ENCODE measurements around the gene NMT1.

NMT1 gene

GRCh38 chr17:45086391-45086790 lies 25.3 kb downstream of the NMT1 start:
- DNase-seq: no peak

DNA sequence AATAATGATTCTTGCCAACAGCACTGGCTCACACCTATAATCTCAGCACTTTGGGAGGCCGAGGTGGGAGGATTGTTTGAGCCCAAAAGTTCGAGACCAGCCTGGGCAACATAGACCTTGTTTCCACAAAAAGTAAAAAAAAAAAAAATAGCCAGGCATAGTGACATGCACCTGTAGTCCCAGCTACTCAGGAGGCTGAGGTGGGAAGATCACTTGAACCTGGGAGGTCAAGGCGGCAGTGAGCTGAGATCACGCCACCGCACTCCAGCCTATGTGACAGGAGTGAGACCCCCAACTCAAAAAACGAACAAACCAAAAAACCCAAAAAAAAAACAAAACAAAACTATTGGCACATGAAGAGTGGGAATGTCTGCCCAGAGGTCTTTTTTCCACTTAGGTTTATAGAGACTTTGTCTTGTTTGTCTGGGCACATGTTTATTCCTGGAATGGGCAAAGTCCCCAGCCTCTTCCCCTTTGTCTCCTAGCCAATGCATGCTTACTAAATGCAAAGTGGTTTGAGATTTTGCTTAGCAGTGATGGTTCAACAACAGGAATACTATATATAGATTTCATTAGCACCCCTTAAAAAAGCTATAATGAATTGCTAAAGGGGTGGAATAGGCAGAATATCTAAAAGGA lies 25.9 kb downstream of the NMT1 start:
- DNase-seq: no peak

- DNase-seq: no peak
Measured at GRCh38 chr17:45087504-45087975, 26.4 kb downstream of the NMT1 start.

GRCh38 chr17:45087978-45088377 lies 26.9 kb downstream of the NMT1 start:
- no peak for DNase-seq

GRCh38 chr17:45088741-45089140 lies 27.6 kb downstream of the NMT1 start:
- DNase-seq: no peak

GRCh38 chr17:45090711-45091110 lies 29.6 kb downstream of the NMT1 start:
- DNase-seq: no peak

DNA sequence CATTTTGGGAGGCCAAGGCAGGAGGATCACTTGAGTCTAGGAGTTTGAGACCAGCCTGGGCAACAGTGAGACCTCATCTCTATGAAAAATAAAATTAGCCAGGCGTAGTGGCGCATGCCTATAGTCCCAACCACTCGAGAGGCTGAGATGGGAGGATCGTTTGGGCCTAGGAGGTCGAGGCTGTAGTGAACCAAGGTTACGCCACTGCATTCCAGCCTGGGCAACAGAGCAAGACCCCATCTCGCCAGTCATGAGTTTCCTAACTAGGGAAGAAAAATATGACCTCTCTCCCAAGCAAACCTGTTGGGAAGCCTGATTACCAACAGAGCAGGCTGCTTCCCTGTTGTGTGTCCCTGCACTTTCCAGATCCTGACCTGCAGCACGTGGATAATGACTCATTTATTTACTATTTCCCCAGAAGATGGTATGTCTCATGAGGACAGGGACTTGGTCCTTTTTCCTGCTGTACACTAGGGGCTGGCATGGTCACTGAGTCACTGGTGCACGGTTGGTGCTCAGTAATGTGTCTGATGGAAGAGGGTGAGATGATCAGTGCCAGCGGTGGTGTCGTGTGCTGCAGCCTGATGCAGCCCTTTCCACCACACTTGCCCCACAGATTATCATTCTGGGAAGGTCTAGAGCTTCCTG lies 30.8 kb downstream of the NMT1 start:
- DNase-seq: no peak

DNA sequence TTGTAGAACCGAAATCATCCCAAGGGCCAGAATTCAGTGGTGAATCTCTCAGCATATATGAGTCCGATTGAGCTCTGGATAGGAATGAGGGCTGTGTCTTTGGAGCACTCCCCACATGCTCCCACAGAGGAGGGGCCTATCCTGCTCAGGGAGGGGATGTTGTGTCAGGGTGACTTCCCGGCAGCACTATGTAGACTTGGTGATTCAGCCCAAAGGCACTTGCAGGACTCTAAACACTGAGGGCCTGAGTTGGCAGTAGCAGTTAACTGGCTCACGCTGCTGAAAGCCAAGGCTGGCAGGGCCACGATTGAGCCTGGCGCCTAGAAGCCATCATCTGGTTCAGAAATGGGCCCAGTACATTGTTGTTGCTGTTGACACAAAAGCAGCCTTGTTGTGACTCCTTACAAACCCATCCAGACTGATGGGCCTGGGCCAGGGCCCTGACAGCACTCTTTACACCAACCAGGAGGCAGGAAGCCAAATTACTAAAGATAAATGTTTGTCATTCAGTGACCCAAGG lies 31.9 kb downstream of the NMT1 start:
- DNase-seq: no peak

GRCh38 chr17:45093444-45094110 lies 32.5 kb downstream of the NMT1 start:
- no peak for DNase-seq

DNA sequence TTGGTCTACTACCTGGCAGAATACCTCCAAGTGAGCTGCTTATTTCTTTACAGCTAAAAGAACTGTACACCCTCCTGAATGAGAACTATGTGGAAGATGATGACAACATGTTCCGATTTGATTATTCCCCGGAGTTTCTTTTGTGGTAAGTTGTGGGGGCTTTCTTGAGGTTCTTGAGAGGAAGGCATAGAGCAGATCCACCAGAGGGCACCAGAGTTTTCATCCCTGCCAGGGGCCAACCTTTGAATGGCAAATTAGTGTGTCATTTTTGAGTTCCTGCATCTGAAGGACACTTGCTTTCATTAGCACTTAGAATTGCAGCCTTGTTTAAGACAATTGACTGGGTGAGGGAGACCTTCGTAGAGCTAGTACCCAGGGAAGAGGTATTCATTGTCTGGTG lies 35.0 kb downstream of the NMT1 start:
- peak in 1 of 2 experiments; percentile 10 for DNase-seq

DNA sequence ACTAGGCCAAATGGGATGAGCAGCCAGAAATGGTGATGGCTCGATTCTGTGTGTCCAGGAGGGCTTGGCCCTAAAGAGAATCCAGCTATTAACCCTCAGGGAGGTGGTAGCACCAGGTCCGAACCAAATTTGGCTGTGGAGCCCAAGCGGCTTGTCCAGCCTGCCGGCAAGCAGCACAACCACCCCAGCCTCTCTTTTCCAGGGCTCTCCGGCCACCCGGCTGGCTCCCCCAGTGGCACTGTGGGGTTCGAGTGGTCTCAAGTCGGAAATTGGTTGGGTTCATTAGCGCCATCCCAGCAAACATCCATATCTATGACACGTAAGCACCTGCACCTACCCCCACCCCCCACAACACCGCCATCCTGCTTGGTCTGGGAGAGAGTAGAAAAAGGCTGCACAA lies 35.8 kb downstream of the NMT1 start:
- DNase-seq: no peak

GRCh38 chr17:45098081-45098868 lies 37.2 kb downstream of the NMT1 start:
- no peak for DNase-seq

GRCh38 chr17:45098869-45099616 lies 37.9 kb downstream of the NMT1 start:
- peak; percentile 41 to 59 for DNase-seq

- no peak for DNase-seq
Measured at GRCh38 chr17:45101546-45101882, 40.4 kb downstream of the NMT1 start.

DNA sequence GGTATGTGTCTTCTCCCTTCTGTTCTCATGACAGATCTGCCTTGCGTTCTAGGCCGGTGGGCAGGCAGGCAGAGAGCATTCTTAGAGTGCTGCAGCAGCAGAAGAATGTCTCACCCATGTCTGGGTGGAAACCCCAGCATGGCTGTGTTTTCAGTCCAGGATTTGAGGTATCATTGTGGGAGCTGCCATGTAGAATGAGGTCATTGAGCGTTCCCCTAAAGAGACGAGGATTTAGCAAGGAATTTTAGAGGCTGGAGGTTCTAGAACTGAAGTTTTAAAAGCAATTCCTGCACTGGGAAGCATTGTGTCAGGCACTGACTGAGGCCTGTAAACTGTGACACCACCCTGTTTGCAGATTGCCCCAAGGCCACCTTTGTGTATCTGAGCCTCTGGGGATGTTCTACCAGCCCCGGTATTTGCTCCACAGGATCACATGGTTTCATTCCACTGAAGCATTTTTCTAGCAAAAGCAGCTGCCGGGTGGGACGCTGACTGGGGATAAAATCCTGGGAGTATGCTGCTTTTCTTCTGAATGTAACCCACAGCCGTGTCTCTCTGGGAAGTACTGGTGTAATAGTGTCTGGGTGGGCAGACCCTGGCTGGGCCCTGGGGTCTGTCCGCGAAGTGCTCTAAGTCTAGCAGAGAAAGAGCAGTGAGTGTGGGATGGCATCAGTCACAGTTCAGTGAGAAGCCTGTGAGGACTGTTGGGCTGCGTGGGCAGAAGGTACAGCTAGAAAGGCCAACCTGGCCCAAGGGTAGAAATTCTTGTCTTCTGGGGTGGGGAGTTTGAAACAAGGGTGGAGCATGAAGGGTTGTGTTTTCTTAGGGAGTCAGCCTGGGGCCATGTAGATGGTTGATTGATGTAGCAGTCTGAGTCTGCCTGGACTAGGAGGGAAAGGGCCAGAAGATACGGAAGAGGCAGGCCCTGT lies 41.0 kb downstream of the NMT1 start:
- no peak for DNase-seq

- no peak for DNase-seq
Measured at GRCh38 chr17:45102856-45103255, 41.7 kb downstream of the NMT1 start.

DNA sequence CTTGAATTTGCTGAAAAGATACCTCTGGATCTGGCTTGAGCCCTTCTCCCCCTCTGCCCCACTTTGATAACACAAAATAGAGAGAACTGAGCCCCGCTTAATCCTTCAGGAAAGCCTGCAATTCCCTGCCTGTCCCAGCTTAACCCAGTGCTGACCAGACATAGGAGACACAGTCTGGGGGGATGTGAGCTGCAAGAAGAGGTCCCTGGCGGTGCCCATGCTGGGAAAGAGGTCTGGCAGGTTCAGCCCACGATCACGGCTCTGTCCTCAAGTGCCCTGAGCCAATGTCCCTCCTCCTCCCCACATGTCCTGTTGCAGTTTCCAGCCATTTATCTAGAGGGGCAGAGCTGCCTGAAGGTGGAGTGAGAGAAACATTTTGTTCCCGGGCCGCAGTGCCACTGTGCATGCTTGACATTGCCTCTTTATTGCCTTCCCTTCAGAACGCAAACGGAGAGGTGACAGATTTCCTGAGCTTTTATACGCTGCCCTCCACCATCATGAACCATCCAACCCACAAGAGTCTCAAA lies 42.2 kb downstream of the NMT1 start:
- DNase-seq: no peak

DNA sequence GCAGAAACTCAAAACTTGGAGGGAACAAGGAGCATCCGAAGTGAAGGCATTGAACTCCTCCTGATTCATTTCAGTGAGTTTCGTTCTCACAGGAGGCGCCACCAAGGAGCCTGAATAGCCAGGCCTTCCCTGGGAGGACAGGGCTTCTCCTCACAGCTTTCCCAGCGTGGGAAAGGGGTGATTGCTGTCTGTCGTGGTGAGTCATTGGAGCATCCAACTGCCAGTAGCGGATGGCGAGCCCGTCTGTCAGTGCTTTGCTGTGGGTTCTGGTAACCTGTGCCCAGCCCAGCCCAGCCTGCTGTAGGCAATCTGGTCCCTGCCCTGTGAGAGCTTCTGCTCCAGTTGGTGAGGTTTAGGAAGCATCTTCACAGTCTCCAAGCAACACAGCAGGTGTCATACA lies 42.9 kb downstream of the NMT1 start:
- no peak for DNase-seq

- no peak for DNase-seq
Measured at GRCh38 chr17:45104497-45104896, 43.4 kb downstream of the NMT1 start.

DNA sequence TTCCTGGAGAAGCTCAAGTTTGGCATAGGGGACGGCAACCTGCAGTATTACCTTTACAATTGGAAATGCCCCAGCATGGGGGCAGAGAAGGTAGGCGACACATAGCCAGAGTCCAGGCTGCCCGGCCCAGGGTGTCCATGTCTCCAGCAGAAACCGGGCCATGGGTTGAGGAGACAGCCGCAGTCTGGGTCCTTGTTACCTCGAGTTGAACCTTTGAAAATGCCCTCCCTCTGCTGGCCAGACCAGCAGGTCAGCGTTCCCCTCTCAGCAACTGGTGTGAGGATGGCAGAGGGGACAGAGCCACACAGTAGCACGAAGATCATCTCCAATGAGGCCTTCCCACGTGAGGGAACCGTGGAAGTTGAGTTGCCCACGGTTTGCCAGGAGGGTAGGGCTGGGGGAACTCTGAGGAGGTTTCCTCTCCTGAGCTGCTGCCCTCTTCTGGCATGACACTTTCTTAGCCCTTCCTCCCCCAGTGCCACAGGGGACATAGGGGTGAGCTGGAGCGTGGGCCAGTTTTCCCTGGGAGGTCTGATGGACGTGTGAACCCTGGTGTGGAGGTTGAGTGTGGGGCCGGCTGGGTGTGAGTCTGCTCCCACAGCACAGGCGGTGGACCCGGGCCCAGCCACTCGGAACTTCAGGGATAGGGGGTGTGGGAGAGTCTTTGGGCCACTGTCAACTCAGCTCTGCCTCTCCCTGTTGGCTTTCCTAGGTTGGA lies 43.9 kb downstream of the NMT1 start:
- no peak for DNase-seq
